DMS114 treated with DMSO at 0.1 percent for 48 hours (cell line): Measurements from ENCODE around the gene MESP2.
A peak's percentile ranks its signal among the peaks of the same experiment; 100 is the strongest.

Experiments
- DNase-seq: peaks from one replicate; lab custom pipeline; 2025; ENCODE audit not compliant: unreplicated experiment; lab: John Stamatoyannopoulos, UW

Gene MESP2

GRCh38 chr15:89776274-89777072, at the start of gene MESP2:
TSS of gene MESP2 (plus strand) at chr15:89776332. CDS start at chr15:89776358, 26 bp downstream.
- DNase-seq = peak; percentile 76

GRCh38 chr15:89728254-89728653, 47.9 kb upstream of the MESP2 start:
- no peak for DNase-seq

GRCh38 chr15:89731275-89731674, 44.9 kb upstream of the MESP2 start:
- DNase-seq = no peak

GRCh38 chr15:89732451-89733172, 43.5 kb upstream of the MESP2 start:
- no peak for DNase-seq

GRCh38 chr15:89735773-89736172, 40.4 kb upstream of the MESP2 start:
- DNase-seq = no peak

- peak; percentile 77 for DNase-seq
Observed at GRCh38 chr15:89740137-89740536, 36.0 kb upstream of the MESP2 start.

- no peak for DNase-seq
Observed at GRCh38 chr15:89743011-89743410, 33.1 kb upstream of the MESP2 start.

GRCh38 chr15:89743594-89743993, 32.5 kb upstream of the MESP2 start:
- no peak for DNase-seq

GRCh38 chr15:89745131-89745530, 31.0 kb upstream of the MESP2 start:
- DNase-seq = no peak

- no peak for DNase-seq
Observed at GRCh38 chr15:89745768-89746167, 30.4 kb upstream of the MESP2 start.

- no peak for DNase-seq
Observed at GRCh38 chr15:89746386-89746780, 29.7 kb upstream of the MESP2 start.

GRCh38 chr15:89747708-89748682, 28.1 kb upstream of the MESP2 start:
- no peak for DNase-seq

- no peak for DNase-seq
Observed at GRCh38 chr15:89749054-89749453, 27.1 kb upstream of the MESP2 start.

GRCh38 chr15:89749526-89749925, 26.6 kb upstream of the MESP2 start:
- no peak for DNase-seq

GRCh38 chr15:89749951-89750559, 26.1 kb upstream of the MESP2 start:
- DNase-seq = no peak

- DNase-seq = peak; percentile 92
Observed at GRCh38 chr15:89750560-89751542, 25.3 kb upstream of the MESP2 start, which contains the start of gene MESP1. TSS of gene MESP1 (minus strand) at chr15:89751249. CDS start at chr15:89751231, 18 bp downstream.

- DNase-seq = no peak
Observed at GRCh38 chr15:89751748-89752147, 24.4 kb upstream of the MESP2 start.

- DNase-seq = no peak
Observed at GRCh38 chr15:89753855-89754254, 22.3 kb upstream of the MESP2 start.

- DNase-seq = no peak
Observed at GRCh38 chr15:89754361-89755154, 21.6 kb upstream of the MESP2 start.
